Prostate gland (tissue), 2 donors: ENCODE data around the gene SPARCL1.

Experiments
- POLR2A ChIP-seq: fragments of 450-650 bp; IDR thresholded peaks from one replicate; pipeline ENCODE4 v1.6.1; 2016; ENCODE audit warnings: antibody characterized with exemption, mild to moderate bottlenecking
- TF ChIP-seq, protein P1 (sequence below), 4 experiments: fragments of 200-600 bp in 2 of 4; fragments of 450-650 bp in 2 of 4; sonication (generic) in 2 of 4; IDR thresholded peaks; 1 replicate in 3 of 4; 2 replicates in 1 of 4; pipeline ENCODE4 v1.5.1; 2016 to 2019; ENCODE audit warnings: antibody characterized with exemption in 4 of 4, mild to moderate bottlenecking in 2 of 4, moderate library complexity in 2 of 4

- TF ChIP-seq, protein P1, sequence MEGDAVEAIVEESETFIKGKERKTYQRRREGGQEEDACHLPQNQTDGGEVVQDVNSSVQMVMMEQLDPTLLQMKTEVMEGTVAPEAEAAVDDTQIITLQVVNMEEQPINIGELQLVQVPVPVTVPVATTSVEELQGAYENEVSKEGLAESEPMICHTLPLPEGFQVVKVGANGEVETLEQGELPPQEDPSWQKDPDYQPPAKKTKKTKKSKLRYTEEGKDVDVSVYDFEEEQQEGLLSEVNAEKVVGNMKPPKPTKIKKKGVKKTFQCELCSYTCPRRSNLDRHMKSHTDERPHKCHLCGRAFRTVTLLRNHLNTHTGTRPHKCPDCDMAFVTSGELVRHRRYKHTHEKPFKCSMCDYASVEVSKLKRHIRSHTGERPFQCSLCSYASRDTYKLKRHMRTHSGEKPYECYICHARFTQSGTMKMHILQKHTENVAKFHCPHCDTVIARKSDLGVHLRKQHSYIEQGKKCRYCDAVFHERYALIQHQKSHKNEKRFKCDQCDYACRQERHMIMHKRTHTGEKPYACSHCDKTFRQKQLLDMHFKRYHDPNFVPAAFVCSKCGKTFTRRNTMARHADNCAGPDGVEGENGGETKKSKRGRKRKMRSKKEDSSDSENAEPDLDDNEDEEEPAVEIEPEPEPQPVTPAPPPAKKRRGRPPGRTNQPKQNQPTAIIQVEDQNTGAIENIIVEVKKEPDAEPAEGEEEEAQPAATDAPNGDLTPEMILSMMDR (IDR thresholded peaks at IDR 0.05): no peak
- TF ChIP-seq POLR2A: no peak
Observed at GRCh38 chr4:87493115-87493514, 36.1 kb downstream of the SPARCL1 start.
